Nucleus accumbens (tissue), 56 donors: Measurements from ENCODE around the gene ANTKMT.
A peak's percentile ranks its signal among the peaks of the same experiment; 100 is the strongest.

Experiments
- DNase-seq, 56 donors: peaks; one replicate each; lab custom pipeline; 2025; lab: John Stamatoyannopoulos, UW

Gene ANTKMT

DNA sequence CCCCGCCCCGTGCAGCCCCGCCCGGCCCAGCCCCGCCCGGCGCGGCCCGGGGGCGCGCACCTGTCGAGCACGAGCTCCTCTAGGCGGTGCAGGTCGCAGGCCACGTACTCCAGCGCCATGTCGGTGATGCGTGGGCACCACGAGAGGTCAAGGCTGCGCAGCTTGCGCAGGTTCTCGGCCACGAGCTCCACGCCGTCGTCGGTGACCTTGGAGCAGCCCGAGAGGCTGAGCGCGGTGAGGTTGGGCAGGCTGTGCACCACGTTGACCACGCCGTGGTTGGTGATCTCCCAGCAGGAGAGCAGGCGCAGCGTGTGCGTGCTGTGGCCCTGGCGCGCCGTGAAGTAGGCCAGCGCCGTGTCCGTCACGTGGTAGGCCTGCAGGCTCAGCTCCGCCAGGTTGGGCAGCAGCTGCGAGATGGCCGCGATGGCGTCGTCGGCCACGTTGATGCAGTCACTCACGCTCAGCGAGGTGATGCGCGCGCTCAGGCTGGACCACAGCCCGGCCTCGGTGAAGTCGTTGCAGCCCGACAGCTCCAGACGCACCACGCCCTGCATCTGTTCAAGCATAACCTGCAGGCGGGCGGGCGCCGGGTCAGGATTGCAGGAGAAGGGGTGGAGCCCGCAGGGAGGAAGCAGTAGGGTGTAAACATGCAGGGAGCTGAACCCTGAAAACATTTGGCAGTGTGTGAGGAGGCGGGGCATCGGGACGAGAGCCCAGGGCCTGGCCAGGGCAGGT, 25.4 kb upstream of the ANTKMT start:
- peak in 2 of 56 donors; percentile 25 to 32 for DNase-seq

DNA sequence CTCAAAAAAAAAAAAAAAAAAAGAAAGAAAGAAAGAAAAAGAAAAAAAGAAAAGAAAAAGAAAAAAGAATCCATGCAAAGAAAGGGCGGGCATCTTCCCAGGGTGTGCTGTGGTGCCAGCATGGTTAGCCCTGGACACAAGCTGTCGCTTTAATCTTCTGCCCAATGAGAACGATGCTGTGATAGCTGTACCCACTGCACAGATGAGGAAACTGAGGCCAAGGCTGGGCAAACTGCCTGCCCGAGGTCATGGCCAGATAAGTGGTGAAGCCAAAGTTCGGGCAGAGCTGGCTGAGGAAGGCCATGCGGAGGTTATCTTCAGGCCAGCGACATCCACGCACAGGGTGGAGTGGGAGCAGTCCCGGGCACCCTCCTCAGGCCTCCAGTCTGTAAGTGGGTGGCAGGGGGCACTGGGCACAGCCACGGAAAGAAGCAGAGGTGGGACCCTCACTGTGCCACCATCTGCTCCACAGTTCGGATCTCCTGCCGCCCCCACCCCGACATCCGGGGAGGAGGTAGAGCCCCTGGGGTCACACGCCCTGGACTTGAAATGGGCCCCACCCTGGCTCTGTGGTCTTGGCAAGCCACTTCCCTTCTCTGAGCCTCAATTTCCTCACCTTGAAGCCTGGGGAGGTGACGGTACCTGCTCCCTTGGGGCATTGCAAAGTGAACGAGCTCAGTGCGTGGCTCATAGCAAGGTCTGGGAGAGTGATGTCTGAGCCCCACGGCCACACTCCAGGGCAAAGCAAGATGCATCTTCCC, 21.9 kb upstream of the ANTKMT start:
- no peak for DNase-seq

DNA sequence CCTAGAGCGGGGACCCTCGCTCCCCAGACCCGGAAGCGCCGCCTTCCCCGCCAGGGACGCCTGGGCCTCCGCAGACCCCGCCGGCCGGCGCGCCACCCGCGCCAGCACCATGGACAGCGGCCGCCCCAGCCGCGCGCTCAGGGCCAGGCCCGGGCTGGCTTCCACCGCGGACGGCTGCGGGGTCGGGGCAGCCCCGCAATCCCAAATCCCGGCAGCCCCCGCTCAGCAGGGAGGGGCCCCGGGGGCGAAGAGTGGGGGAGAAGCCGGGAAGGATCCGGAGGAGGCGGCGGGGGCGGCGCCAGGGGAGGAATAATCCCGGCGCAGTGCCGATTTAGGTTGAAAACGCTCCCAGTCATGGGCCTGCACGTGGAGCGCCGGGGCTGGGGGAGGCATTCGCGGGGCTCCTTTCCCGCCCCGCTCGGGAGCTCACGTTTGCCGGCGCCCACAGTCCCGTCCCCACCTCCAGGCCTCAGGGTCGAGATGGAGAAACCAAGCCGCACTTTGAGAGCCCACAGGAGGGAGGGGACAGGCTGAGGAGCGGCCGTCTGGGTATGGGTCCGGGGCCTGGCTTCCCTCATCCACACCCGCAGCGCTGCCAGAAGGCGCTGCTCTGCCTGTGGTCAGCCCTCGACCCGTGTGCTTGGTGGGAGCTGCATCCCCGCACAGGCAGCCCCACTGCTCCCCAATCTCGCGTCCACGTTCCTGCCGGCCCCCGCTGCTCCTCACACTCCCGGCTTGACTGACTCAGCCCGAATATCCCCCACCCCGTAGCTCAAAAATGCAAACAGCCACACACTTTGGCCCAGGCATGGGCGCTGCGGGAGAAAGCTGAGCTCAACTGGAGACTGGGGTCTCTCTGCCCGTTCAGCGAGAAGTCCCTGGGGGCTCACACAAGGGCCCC, 20.0 kb upstream of the ANTKMT start:
- peak in 13 of 56 donors; percentile 11 to 69 (median 37) for DNase-seq

DNA sequence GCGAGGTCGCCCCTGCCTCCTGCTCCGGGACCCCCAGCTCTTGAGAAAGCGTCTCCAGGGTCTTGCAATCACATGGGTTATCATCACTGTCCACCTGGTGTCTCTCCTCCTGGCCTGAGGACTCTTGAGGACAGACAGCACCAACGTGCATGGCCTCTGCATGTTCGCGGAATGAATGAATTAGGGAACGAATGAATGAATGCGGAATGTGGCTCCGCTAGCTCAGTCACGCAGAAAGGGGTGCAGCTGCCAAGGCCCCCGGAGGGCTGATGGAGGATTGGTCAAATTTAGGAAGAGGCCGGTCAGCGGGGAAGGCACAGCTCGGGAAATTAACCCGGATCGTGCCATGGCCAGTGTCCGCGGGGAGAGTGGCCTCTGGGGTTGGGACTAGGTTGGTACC, 18.6 kb upstream of the ANTKMT start:
- DNase-seq = no peak

DNA sequence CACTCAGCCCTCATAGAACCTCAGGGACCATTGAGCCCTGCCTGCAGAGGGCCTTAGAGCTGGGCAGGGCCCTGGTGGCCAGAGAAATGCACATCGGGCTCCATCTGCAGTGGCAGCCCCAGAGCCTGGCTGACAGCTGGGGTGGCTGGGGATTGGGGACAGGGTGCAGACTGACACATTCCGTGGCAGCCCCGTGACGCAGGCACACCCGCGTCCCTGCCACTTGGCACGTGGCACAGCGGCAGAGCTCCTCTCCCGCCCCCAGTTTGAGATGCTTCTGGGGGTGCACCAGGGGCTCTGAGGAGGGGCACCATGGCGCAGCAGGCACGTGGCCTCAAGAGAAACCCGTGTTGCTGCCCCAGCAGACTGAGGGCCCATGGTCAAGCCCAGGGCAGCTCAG, 17.5 kb upstream of the ANTKMT start:
- peak in 32 of 56 donors; percentile 6 to 80 (median 50) for DNase-seq

DNA sequence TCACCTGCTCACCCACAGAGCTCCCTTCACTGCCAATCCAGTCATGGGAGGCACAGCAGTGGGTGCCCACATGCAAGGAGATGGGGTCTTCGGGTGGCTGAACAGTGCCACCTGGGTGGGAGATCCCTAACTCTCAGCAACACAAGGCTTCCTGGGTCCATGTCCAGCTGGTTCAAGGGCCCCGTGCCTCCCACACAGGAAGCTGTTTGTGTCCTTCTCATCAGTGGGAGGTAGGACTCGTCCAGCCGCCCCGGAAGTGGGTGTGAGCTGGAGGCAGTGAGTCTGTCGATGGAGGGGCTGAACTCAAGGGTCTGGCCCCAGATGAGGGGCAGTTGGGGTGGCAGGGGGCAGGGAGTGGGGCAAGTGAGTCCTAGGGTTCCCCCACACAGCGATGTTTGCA, 16.9 kb upstream of the ANTKMT start:
- no peak for DNase-seq

DNA sequence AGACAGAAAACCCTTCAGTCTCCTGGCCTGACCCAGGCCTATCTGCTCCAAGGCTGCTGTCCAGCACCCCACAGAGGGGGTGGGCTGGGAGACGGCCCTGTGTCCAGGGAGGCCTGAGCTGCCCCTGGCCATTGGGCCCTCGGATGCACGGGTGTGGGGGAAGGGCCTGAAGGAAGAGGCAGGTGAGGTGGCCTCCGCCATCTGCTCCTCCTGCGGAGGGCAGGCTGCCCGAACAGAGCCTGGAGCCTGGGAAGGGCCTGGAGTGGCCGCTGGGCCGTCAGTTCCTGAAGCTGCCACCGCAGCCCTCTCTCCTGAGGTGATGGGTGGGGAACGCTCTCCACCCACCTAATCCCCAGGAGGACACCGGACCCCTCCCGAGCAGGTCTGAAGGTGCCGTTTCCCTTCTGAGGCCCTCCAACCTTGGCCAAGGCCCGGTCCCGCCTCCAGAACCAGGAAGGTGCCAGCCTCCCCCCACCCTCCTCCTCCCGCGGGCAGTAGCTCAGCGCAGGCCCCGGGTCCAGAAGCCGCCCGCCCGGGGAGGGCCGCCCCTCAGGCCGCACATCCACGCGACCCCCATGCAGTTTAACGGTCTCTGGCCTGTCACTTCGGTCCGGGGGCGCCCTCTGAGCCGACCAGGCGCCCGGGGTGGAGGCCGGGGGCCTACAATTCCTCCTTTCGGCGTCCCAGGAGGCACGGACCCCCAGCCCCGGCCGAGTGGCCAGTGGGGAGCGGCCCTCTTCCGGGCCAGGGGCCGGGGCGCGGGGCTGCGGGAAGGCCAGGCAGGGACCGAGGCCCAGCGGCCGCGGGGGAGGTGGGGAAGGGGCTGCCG, 16.2 kb upstream of the ANTKMT start:
- peak in 1 of 56 donors; percentile 14 for DNase-seq

DNA sequence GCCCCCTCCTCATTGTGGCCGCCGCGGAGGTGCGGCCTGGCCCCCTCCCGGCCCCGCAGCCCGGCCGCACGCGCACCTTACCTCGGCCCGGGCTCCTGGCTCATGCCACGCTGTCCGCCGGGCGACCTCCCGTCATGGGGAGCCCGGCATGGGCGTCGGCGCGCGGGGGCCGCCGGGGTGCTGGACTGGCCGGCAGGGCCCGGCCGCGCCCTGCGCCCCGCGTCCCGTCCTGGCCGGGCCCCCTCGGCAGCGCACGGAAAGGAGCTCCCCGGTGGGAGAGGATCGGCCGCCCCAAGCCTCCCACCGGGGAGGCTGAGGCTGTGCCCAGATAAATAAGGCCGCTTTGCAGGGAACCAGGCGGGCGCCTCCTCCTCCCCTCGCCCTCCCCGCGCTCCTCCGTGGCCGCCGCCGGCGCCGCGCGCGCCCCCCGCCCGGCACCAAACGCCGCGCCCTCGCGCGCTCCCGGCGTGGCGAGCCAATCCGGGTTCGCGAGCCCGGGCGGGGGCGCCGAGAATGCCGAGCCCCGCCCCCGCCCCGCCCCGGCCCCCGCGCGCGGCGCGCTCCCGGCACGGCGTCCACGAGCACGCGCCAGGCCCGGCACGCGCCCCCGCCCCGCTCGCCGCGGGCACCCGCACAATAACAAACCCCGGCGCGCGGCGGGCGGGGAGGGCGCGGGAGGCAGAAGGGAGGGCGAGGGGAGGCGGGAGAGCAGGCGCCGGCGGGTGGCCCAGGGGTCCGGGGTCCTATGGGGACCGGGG, 15.3 kb upstream of the ANTKMT start, which contains the start of gene FBXL16:
TSS of gene FBXL16 (minus strand) at position 371 of the 758 bp plus-strand sequence. CDS start 8,396 bp downstream, outside the sequence.
- peak in 41 of 56 donors; percentile 19 to 85 (median 51) for DNase-seq

DNA sequence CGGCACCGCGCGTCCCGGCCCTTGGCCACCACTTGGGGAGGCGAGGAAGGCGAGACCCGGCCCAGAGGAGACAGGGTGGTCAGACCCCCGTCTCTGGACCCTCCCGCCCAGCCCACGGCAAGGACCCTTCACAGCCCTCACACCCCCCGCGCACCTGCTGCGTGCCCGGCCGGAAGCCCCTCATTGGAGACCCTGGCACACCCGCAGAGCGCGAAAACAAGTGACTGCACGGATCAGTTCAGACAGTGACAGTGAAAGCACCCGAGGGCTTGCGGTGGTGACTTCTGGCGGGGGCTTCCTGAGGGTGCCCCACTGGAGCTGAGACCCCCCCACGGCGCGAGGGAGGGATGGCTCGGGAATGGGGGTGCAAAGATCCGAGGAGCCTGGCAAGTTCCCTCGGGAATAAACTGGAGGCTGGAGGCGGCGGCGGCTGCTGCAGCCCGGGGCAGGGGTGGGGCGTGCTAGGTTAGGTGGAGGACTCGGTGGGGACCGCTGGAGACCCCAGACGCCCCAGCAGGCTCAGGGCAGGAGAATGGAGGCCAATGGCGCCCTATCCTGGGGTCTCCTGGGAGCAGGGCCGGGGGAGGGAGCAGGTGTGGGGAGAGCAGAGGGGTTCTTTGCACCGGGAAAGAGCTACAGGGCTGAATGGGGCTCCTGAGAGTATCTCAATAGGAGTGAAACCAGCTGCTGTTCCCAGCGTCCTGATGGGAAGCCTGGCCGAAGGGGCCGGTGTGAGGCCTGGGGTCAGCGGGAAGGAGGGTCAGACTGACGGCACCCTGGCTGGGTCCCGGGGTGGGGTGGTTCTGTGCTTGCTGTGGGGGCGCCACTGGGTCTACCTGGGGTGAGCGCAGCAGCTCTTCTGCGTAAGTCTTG, 14.5 kb upstream of the ANTKMT start:
- DNase-seq = peak in 9 of 56 donors; percentile 21 to 58 (median 34)

DNA sequence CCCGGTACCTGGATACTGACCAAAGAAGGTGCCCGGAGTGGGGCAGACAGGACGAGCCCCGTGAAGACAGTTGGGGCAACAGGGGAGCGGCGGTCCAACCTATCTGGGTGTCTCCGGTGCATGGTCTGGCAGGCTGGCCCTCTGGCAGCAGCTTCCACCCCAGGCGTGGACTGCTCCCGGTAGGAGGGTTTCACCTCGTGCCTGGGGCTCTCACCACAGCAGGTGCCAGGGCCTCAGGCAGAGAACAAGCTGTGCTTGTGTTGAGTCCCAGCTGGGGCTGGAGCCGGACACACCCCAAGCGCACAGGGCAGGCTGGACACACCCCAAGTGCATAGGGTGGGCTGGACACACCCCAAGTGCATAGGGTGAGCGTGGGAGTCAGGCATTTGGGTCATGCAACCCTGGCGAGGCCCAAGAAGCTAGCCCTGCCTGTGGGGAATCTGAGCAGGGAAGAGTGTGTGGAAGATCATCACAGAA, 13.8 kb upstream of the ANTKMT start:
- DNase-seq = no peak

DNA sequence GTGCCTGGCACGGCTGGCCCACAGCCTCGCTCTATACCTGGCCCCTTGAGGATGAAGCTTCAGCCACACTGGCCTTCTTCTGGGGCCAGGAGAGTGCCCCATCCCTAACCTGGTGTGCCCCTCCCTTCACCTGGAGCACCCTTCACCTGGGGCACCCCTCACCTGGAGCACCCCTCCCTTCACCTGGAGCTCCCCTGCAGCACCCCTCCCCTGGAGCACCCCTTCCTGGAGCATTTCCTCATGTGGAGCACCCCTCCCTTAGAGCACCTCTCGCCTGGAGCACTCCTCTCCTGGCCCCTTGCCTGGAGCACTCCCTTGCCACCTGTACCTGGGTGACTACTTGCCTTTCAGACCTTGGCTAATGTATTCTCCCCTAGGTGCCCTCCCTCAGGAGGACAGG, 12.9 kb upstream of the ANTKMT start:
- no peak for DNase-seq

DNA sequence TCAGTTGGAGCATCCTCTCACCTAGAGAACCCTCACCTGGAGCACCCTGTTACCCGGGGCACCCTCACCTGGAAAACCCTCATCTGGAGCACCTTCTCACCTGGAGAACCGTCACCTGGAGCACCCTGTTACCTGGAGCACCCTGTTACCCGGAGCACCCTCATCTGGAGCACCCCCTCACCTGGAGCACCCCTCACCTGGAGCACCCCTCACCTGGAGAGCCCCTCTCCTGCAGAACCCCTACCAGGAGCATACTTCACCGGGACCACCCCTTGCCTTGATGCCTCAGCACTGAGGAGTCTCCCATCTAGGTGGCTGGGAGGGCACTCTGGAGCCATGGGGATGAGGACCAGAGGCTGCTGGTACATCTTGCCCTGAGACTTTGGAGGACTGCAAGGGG, 12.0 kb upstream of the ANTKMT start:
- DNase-seq = no peak

DNA sequence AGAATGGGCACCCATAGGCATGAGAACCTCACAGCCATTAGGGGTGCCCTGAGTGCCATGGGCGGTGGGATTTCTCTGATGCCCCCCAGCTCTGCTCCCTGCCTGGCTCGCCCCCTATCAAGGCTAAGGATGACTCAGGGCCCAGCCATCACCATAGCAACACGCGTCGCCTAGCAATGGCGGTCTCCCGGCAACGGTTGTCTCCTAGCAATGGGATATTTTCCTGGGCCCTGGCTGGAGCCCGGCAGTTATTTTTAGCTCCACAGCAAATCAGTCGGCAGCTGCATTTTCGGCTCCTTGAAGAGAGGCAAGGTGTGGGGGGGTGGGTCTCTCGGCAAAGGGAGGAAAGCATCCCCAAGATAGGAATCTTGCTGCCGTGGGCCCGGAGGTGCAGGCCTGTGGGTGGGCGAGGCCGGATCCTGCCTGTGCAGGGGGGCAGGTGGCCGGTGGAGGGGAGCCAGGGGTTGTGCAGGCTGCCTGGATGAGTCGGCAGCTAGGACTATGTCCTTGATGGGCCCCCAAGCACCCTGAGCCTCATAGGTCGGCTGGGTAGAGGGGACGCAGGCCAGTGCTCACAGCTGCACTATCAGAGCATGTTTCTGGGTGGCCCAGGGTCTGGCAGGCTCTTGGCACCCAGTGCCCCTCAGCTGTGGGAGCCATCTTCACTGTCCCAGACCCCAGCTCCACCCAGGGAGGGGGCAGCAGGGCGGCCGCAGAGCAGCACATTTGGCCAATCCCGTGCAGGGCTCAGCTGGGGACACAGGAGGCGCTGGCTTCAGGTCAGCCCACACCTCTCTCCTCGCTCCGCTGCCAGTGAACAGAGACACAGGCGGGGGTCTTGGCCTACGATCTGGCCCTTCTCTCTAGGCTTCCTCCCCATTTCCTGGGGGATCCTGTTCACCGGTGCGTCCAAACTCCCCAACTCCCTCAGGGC, 11.1 kb upstream of the ANTKMT start:
- DNase-seq = peak in 54 of 56 donors; percentile 14 to 94 (median 74)

DNA sequence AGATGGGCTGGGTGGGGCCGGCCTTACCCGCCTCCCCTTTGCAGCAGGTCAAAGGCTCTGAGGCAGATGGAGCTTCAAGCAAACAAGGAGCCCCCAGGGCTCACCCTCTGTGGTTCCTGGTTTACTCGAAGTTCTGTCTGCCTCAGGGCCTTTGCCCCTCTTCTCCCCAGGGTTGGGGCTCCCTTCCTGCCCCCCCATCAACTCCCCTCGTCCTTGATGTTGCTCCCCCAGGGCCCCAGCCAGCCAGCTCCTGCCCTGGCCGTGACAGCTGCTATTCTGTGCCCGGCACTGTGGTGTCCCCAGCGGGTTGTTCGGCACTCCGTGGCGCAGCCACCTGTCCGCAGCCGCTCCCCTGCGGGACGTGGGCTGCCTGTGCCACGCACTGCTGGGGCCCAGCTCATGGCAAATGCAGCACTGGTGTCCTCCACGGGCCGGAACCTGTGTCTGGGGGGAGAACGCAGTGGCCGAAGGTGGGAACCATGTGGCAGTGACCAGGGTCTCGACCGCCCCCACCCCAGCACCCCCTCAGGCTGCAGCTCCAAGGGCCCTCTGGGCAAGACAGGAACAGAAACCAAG, 10.4 kb upstream of the ANTKMT start:
- no peak for DNase-seq

DNA sequence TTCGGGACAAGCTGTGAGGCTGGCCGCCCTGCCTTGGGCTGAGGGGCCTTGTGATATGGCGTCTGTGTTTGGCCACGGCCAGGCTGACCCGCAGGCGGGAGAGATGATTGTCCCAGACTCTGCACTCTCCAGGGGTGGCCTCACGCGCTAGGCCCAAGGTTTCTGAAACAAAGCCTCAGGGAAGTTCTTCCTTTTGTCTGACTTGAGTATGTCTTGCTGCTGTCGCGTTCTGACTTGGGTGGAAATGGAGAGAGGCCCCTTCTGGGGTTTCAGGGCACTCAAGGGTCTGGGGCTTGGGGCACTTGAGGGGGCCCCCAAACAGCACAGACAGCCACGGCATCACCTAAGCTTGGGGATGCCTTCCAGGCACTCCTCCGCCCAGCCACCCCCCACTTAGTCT, 9.9 kb upstream of the ANTKMT start:
- no peak for DNase-seq

DNA sequence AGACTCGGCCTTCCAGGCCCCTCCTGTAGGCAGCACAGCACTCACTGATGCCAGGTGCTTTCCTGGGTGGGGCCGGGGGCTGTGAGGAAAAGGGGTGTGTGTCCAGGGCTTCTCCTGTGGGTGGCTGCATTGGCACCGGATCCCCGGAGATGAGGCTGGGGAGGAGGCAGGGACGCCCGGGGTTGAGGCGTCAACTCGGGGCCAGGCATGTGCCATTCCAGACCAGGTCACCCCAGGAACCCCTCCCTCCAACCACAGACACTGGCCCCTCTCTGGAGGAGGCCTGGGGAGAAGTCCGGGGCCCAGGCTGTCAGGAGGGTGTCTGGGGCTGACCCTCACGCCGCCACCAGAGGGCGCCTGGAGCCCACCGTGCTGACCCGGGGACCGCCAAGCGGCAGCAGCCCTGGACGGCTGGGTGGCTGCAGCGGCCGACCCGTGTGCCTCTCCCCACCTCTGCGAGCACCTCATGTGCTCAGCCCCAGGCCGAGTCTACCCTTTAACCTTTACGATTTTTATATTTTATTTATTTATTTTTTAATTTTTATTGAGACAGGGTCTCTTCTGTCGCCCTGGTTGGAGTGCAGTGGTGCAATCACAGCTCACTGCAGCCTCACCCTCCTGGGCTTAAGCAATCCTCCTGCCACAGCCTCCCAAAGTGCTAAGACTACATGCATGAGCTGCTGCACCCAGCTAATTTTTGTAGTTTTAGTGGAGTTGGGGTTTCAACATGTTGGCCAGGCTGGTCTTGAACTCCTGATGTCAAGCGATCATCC, 9.2 kb upstream of the ANTKMT start:
- peak in 48 of 56 donors; percentile 25 to 82 (median 56) for DNase-seq
